ENCODE measurements around the gene IRX3.

Gene IRX3

DNA sequence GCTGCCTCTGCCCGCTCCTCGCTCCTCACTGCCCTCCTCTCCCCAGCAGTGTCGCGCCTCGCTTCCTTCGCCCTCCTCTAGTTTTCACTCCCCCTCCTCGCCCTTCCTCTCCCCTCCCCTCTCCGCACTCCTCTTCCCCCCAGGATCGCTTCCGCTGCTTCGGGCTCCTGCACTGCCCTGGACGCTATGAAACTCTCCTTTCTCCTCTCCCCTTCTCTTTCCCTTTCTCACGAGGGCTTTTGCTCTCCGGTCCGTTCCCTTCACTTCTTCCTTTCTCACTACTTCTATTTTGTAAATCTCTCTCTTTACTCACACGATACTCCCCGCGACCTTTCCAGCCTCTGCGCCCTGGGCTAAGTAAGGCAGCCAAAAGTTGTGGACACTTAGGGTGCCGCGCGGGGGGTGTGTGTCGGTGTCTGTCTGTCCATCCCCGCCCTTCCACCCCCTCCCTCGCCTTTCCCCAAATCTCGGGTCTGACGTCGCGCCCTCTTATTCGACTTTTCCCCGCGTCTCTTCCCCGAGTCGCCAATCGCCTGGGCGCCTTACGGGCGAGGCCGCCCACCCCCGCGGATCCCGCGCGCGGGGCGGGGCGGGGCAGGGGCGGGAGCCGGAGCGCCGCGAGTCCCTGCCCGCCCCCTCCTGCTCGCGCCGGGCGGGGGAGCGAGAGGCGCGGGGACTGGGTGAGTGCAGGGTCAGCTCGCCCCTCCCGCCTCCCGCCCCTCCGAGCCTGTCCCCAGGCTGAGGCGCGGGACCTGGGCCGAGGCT lies at the start of gene IRX3:
IRX3 (minus strand) TSS at position 422 of the 765 bp plus-strand sequence. CDS start 737 bp downstream, outside the sequence.
- DNase-seq, result no peak

DNA sequence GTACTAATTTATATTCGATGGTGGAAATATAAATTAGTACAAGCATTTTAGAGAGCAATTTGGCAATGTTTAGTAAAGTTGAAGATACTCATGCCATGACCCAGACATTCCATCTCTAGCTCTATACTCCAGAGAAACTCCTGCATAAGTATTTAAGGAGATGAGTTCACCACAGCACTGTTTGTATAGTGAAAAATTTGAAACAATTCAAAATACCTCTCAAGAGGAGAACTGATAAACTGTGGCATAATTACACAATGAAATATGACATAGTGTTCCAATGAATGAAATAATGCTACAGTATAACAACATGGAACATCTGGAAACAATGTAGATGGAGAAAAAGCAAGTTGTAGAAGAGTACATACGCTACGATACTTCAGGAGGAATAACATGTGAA lies 48.6 kb upstream of the IRX3 start:
- DNase-seq, result no peak

DNA sequence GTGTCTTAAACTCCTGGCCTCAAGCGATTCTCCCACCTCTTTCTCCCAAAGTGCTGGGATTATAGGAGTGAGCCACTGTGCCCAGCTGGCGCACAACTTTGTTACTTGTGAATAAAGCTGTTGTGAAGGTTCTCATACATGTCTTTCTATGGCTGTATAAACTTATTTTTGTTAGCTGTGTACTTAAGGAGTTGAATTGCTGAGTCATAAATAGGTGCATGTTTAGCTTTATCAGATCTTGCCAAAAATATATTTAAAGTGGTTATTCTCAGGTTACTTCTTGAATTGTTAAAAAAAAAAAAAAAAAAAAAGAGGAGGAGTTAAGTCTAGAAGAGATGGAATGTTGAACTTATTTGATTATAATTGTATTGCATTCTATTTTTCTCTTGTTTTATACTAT lies 47.6 kb upstream of the IRX3 start:
- DNase-seq, result no peak

DNA sequence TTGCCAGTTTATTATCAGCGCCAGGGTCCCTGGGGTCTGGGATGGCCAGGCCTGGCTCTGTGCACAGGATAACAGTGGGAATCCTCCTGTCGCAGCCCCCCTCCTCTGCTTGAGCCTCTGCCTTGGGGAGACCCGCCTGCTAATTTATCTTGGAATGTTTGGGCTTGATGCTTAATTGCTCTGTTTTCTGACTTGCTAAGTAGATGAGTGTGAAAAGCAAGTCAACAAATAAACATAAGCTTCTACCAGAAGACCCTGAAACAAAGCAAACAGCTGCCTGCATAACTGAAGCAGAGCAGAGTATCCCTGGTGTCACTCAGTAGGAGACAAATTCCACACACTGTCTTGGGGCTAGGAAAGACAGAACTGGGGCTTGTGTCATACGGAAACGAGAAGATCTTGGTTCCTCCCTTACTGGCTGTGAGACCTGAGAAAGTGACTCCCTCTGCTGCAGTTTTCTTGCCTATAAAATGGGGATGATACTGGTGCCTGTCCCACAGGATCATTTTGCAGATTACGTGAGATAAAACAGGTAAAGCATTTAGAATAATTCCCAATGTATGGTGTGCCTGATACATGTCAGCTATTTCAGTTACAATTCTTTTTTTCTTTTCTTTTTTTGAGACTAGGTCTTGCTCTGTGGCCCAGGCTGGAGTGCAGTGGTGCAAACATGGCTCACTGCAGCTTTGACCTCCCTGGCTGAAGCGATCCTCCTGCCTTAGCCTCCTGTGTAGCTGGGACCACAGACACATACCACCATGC lies 44.8 kb upstream of the IRX3 start:
- no peak for DNase-seq

DNA sequence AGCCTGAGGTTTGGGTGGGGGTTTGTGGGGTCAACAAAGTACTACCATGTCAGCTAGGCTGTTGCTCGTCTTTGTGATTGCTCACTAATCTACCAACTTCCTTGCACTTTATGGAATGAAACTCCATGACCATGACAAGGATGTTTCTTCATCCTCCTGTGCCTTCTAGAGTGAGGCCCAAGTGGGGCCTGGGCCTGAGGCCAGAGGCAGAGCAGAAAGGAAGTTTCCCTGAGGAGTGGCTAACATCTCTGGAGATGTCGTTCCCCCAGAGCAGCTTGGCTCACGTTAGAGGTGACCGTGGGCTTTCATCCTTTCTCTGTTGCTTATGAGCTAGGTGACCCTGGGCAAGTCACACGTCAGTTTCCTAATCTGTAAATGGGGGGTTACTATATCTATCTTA lies 41.0 kb upstream of the IRX3 start:
- no peak for DNase-seq

DNA sequence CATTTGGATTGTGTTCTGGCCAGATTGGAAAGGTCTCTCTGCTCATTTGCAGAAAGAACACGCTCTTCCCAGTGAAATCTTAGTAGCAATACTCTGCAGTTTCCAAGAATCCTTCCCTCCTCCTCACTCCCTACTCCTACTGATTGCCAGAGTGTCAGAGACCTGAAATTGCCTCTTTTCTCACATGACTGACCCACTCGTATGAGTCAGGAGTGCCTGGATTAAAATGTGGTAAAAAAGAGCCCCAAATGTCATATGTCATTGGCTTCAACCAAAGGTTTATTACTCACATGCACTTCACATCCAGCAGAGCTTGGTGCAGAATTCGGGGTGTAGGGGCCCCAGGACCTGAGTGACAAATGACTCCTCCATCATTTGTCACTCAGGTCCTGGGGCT lies 39.7 kb upstream of the IRX3 start:
- DNase-seq, result no peak

DNA sequence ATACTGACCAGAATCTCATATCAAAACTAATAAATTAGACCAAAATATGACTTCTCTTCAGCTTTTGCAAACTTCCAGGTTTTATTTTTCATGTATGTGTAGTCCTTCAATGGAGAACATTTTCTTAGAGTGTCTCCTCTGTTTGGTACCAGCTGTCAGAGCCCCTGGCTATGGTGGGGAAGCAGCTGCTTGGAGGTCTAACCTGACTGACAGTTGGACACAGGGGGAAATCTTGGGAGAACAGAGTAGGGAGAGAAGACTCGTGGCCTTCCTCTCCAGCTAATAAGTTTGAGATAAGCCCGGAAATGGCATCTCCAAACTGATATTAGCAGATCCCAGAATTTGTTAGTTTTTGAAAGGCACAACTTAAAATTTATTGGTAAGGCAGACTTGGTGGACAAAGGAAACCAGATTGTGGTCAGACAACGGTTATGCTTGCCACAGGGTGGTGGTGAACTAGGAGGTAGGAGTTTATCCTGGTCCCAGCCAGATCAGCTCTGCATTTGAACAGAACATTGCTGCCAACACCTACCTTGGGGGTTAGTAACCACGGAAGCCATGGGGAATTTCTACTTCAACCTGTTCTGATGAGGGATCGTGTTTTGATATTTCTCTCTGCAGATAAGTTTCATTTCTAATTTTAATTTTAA lies 39.2 kb upstream of the IRX3 start:
- DNase-seq, result no peak

DNA sequence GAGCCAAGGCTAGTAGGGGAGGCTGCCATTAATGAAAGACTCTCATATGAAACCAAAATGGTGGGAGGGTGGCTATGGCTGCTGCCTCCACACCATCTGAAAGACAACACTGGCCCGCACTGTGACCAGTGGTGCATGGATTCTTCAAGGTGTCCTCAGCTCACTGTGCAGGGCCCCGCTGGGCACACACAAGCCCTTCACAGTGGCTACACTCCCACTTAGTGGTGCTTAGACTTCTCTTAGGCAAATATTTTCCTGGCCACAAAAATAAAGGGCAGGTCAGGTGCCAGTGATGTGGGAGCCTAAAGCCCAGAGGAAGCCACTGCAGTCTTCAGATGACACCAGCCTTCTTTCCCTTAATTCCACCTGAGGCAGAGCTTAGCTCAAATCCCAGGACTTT lies 38.1 kb upstream of the IRX3 start:
- no peak for DNase-seq

DNA sequence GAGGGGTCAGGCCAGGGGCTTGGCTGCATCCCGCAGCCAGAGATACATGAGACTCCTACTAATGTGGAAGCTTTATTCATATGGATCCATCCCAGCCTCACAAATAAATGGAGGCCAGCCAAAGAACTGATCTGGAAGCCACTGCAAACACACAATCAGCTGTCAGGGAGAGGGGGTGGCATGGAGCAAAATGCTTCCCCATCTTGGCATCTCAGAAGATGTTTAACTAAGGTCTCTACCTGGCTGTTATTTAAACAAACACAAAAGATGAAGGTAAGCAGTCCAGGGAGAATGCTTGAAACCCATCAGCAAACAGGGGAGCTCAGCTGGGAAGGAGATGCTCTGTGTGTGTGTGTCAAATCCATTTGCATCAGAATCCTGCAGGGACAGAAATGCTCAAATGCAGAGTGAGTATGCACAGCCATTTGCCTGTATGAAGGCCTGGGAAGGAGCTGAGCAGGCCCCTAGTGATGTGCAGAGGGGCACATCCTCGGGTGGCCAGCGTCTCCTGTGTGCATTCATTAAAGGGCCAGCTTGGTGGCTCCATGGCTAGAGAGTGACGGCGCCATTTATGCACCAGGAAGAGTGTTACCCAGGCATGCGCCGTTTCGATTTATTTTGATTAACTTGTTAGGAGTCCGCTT lies 34.2 kb upstream of the IRX3 start:
- no peak for DNase-seq

DNA sequence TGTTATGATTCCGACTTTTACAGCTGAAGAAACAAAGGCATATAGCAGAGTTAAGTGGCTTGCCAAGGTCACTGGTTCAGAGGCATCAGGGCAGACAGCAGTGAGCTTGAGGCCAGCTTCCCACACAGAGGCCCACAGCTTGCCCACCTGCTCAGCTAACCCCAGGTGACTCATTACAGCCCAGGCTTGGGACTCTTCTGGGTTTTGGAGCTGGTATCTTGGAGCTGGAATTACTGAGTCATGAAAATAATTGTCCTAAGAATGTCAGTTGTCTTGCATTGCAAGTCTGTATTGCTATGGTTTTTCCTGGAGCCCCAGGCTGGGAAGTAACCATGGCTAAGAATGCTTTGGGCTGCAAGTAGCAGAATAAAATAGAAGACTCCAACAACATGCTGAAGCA lies 32.4 kb upstream of the IRX3 start:
- no peak for DNase-seq

DNA sequence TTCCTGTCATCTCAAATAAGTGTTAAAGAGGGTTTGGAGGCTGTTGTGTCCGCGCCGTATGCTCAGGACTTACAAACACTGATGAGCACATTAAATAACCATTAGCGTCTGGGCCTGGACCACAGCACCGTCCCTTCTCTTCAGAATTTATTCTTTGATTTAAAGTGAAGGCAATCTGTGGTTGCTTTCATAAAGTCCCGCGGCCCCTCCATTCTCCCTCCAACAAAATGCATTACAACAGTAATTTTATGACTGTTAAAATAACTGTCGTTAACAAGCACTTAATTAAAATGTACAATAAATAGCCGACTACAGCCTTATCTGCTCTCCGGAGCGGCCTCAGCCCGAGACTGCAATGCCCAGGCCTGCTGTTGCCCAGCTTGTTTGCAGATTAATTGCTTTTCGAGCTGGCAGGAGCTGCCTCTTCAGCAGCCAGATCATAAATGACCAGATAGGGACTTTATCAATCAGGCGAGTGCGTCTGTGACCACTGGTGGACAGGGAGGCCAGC lies 30.6 kb upstream of the IRX3 start:
- no peak for DNase-seq

DNA sequence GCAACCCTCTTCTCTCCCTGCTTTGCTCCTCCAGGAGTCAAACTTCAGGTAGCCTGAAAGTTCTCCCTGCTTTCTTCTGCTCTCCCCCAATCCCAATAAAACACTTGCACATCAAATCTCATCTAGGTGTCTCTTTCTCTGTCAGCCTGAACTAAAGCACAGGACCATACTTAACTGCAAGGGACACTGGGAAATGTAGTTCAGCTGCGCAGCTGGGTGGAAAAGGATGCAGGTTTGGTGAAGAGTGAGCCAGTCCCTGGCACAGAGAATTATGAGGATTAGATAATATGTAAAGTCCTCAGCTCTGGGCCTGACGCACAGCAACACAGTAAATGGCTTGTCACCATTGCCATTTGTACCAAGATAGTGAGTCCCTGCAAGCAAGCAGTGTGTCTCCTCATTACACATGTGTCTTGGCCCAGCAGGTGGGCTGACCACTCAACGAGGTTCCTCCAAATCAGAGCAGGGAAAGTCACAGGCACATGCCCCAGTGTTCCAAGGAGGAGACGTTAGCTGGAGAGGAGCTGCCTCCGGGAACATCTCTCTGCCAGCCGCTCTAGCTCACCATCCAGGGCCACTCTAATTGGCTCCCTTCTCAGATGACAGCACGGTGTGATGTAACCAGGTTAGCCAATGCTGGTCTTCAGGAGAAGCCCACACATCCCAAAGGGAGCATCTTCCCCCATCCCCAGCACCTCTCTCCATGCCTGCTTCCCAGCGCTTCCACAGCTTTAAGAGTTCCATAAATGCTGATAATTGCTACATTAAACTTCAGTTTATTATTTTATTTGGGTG lies 29.7 kb upstream of the IRX3 start:
- no peak for DNase-seq

DNA sequence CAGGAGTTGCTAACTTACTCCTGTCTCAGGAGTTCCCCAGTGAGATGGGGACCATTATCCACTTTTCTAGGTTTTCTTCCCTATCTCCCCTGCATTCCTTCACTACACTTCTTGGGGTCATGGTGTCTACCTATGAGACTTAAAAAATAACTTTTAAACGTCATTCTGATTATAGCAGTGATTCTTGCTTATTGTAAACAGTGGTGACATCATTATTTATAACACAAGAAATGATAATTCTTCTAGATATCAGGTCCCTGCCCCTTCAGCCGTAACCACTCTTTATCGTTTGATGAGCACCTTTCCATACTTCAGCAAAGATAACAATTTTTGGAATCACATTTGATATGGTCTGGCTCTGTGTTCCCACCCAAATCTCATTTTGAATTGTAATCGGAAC lies 27.2 kb upstream of the IRX3 start:
- DNase-seq, result no peak

DNA sequence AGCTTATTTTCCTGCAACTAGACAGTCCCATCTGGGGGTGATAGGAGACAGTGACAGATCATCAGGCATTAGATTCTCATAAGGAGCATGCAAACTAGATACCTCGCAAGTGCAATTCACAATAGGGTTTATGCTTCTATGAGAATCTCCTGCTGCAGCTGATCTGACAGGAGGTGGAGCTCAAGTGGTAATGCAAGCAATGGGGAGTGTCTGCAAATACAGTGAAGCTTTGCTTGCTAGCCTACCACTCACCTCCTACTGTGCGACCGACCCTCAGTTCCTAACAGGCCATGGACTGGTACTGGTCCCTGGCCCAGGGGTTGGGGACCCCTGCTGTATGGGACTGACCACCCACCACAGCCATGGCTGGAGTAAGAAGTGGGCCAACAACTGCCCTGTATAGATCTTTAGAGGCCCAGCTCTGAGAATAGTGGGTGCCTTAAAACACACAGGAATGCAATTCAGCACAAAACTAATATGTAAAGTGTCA lies 26.0 kb upstream of the IRX3 start:
- DNase-seq, result no peak

DNA sequence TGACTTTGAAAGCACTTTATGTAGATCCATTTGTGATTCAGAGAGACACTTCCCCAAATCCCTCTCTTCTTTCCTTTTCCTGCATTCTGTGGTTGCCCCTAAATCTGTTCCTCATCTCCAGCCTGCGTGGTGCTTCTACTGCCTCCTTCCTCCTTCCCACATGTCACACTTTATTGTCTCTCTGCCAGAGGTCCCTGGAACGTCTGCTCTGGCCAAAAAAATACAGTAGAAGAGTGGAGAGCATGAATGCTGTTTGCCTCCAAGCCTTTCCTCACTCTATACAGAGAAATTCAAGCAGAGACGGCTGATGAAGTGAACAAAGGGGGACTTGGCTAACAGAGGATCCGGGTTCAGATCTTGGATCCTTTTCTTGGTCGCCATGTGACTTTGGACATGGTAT lies 22.8 kb upstream of the IRX3 start:
- no peak for DNase-seq

DNA sequence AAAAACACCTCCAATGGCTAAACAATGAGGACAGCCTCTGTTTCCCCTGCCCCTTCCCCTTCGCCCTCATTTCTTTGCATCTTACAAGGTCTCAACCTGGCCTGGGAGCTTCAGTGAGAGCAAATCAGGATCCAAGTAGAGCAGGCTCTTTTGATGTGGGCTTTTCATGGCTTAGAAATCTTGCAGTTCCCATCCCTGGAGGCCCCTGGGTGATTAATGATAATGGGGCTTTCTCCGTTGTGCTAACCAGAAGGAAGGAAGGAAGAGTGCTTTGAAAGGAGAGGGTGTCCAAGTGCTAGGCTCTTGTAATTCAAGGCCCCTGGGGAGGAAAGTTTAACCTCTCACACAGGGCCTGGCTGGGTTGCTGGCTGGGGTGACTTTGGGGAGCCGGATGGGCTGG lies 18.5 kb upstream of the IRX3 start:
- no peak for DNase-seq

DNA sequence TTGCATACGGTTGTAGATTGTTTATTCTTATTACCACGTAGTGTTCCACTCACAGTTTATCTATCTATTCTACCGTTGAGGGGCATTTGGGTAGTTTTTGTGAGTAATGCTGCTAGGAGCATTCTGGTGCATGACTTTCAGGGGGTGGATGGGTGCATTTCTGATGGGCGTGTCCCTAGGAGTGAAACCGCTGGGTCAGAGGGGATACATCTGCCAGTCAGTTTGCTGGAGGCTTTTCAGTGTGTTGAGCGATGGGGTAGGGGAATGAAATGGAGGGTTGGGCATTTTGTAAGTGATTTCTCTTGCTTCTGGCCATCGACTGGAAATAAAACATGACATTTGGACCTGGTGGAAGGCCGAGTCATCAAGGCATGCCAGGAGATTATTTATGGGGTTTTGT lies 17.0 kb upstream of the IRX3 start:
- no peak for DNase-seq

DNA sequence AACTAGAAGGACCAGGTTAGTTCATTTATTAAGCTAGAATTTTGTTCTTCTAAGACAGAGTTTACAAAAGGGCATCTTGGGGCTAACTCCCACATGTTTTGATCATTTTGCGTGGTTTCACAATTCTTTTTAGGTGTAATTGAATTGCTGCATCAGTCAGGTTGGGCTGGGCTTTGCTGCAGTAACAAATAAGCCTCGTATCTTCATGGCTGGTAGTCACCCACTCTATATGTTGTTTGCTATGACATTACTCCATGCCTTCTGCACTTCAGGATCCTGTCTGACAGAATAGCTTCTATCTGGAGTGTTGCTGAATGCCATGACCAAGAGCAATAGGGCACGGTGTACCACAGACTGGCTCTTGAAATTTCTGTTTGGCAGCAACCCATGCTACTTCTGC lies 10.6 kb upstream of the IRX3 start:
- DNase-seq, result no peak

DNA sequence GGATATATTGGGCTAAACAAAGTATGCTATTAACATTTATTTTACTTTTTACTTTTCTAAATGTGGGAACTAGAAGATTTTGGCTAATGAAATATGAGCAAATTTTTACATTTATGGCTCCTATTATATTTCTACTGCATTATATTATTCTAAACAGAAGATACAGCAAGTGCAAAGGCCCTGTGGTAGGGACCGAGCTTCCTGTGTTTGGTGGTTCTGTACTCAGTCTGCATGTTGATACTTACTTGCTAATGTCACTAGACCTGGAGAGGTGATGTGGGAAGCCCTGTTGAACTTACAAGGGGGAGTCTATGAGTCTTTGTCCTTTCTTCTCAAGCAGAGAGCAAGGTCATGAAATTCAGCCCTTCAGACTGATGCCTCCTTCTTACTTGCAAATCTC lies 10.0 kb upstream of the IRX3 start:
- no peak for DNase-seq

DNA sequence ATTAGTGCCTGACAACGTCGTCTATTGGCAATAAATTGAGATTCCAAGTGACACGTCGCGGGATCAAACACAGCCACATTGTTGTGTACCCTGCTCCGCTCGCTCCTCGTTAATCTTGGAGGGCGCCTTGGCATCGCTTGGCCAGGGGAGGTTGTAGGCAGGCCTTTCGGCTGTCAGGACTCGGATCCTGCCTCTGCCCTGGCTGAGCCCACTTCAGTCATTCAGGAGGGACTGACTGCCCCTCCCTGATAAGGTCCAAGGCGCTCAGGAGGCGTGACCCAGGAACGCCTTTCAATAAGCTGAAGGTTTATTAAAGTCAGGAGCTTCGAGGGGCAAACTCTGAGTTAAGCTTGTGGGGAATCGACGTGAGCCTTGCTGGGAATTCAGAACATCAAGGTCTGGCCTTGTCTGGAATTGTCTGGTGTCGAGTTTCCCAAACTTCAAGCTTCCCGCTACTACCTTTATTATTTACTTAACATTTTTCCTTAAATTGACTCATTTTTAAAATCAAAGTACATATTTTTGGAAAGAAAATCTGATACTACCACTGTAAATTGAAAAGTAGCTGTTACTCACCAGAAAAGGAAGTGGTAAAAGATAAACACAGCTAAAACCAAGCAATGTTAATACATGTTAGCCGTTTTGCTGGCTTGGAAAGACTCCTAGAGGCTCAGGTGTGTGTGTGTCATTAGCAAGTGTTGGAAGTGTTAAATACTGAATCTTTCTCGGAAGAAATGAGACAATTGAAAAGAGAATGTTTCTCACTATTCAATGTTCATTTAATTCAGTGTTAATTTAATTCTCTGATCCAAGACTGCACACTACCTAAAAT lies 5.3 kb upstream of the IRX3 start:
- DNase-seq, result no peak
